WTC11 (cell line): ENCODE results near the gene LRRIQ4. TPM values are rescaled to one million over a fixed set of nuclear protein-coding genes. Genes with fewer than 3 reads are reported as not detected.

Experiments
- CBFB ChIP-seq: sonication (generic); formaldehyde crosslinking; IDR thresholded peaks from 2 replicates; pipeline ENCODE4 v1.8.1; 2022; ENCODE audit warnings: mild to moderate bottlenecking, low read depth, missing genetic modification reagents
- GTF2I ChIP-seq: fragments of 250-450 bp; sonication (Bioruptor Pico); conservative IDR thresholded peaks from 2 replicates; pipeline ENCODE4 v1.4.0; 2021; ENCODE audit warnings: mild to moderate bottlenecking
- NR1H2 ChIP-seq: sonication (generic); formaldehyde crosslinking; IDR thresholded peaks from 2 replicates; pipeline ENCODE4 v1.9.0; 2021; ENCODE audit warnings: mild to moderate bottlenecking, moderate library complexity, missing genetic modification reagents
- OVOL2 ChIP-seq: fragments of 250-450 bp; sonication (Bioruptor Pico); IDR thresholded peaks from 2 replicates; pipeline ENCODE4 v1.9.0; 2021; ENCODE audit warnings: mild to moderate bottlenecking, borderline replicate concordance
- RELA ChIP-seq: sonication (generic); formaldehyde crosslinking; IDR thresholded peaks from 2 replicates; pipeline ENCODE4 v1.8.1; 2022; ENCODE audit warnings: missing genetic modification reagents, mild to moderate bottlenecking, borderline replicate concordance
- ZNF263 ChIP-seq: sonication (generic); formaldehyde crosslinking; IDR thresholded peaks from 2 replicates; pipeline ENCODE4 v1.8.1; 2022; ENCODE audit warnings: low read depth, mild to moderate bottlenecking, moderate library complexity, missing genetic modification reagents
- ZNF423 ChIP-seq: fragments of 250-450 bp; sonication (Bioruptor Pico); IDR thresholded peaks from 2 replicates; pipeline ENCODE4 v2.1.2; 2022; ENCODE audit warnings: mild to moderate bottlenecking, moderate library complexity
- ZNF671 ChIP-seq: fragments of 250-450 bp; sonication (Bioruptor Pico); IDR thresholded peaks from 2 replicates; pipeline ENCODE4 v1.8.0; 2021; ENCODE audit warnings: mild to moderate bottlenecking
- total RNA-seq: library from RNA; stranded (reverse); gene quantifications from 3 replicates; pipeline ENCODE4 v1.2.3, GENCODE V29; 2021
- TF ChIP-seq, protein P1 (sequence below): sonication (generic); formaldehyde crosslinking; IDR thresholded peaks from 2 replicates; pipeline ENCODE4 v1.8.0; 2022; ENCODE audit warnings: mild to moderate bottlenecking, missing genetic modification reagents
- TF ChIP-seq, protein P2 (sequence below): sonication (generic); formaldehyde crosslinking; IDR thresholded peaks from 2 replicates; pipeline ENCODE4 v1.8.1; 2022; ENCODE audit warnings: missing genetic modification reagents, borderline replicate concordance
- TF ChIP-seq, protein P3 (sequence below): sonication (generic); formaldehyde crosslinking; IDR thresholded peaks from 2 replicates; pipeline ENCODE4 v1.8.1; 2022; ENCODE audit warnings: mild to moderate bottlenecking, moderate library complexity, missing genetic modification reagents
- TF ChIP-seq, protein P4 (sequence below): fragments of 250-450 bp; sonication (Bioruptor Pico); IDR thresholded peaks from 2 replicates; pipeline ENCODE4 v1.8.0; 2021; ENCODE audit warnings: mild to moderate bottlenecking
- TF ChIP-seq, protein P5 (sequence below): fragments of 250-450 bp; sonication (Bioruptor Pico); IDR thresholded peaks from 2 replicates; pipeline ENCODE4 v1.9.0; 2021; ENCODE audit warnings: mild to moderate bottlenecking, borderline replicate concordance
- TF ChIP-seq, protein P6 (sequence below): sonication (generic); formaldehyde crosslinking; IDR thresholded peaks from 2 replicates; pipeline ENCODE4 v1.8.1; 2023; ENCODE audit warnings: mild to moderate bottlenecking, missing genetic modification reagents

Gene LRRIQ4
- total RNA-seq, 1 experiment from 2014 or later: 0.09 TPM

DNA sequence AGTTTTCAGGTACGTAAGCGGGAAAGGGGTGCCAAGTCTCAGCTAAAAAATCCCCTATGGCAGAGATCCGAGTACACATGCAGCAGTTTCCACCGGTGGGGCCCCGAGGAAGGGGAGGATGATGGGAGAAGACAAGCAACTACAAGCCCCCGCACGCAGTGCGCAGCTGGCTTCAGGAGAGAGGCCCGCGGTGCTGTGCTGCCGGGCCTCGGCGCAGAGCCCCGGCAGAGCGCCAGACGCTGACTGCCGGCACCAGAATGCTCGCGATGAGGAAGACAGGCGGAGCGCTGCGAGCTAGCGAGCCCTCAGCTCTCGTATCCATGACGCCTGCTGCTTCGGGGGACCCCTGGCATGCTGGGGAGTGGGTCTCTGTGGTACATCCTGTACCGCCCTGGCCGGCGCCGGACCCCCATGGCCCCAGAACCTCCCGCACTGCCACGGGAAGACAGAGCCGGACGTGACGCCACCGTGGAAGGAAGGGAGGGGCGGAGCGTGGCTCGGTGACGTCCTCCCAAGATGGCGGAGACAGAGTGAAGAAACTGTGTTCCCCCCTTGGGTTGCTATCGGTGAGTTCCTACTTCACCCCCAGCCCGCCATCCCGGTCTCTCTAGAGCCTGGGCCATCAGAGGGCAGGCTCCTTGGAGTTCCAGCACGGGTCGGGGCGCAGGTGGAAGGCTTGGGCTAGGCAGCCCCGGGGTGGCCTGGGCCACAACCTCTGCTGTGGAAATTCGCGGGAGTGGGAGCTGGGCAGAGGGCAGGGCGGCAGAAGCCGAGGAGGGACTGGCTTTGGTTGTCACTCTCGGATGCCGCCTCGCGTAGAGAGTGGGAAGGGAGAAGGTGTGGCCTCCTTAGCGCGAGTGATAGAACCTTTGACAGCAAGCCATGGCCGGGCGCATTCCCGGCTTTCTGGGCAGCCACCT, 39.5 kb upstream of the LRRIQ4 start, which contains the start of gene MYNN (continued):
- no peak for TF ChIP-seq GTF2I (CRISPR knock-in tag)
- TF ChIP-seq, protein P1, sequence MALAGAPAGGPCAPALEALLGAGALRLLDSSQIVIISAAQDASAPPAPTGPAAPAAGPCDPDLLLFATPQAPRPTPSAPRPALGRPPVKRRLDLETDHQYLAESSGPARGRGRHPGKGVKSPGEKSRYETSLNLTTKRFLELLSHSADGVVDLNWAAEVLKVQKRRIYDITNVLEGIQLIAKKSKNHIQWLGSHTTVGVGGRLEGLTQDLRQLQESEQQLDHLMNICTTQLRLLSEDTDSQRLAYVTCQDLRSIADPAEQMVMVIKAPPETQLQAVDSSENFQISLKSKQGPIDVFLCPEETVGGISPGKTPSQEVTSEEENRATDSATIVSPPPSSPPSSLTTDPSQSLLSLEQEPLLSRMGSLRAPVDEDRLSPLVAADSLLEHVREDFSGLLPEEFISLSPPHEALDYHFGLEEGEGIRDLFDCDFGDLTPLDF (CRISPR knock-in tag): no peak
- TF ChIP-seq, protein P2, sequence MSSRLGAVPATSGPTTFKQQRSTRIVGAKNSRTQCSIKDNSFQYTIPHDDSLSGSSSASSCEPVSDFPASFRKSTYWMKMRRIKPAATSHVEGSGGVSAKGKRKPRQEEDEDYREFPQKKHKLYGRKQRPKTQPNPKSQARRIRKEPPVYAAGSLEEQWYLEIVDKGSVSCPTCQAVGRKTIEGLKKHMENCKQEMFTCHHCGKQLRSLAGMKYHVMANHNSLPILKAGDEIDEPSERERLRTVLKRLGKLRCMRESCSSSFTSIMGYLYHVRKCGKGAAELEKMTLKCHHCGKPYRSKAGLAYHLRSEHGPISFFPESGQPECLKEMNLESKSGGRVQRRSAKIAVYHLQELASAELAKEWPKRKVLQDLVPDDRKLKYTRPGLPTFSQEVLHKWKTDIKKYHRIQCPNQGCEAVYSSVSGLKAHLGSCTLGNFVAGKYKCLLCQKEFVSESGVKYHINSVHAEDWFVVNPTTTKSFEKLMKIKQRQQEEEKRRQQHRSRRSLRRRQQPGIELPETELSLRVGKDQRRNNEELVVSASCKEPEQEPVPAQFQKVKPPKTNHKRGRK (CRISPR knock-in tag): no peak
- TF ChIP-seq, protein P3, sequence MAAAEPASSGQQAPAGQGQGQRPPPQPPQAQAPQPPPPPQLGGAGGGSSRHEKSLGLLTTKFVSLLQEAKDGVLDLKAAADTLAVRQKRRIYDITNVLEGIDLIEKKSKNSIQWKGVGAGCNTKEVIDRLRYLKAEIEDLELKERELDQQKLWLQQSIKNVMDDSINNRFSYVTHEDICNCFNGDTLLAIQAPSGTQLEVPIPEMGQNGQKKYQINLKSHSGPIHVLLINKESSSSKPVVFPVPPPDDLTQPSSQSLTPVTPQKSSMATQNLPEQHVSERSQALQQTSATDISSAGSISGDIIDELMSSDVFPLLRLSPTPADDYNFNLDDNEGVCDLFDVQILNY (CRISPR knock-in tag): no peak
- no peak for TF ChIP-seq OVOL2 (CRISPR knock-in tag)
- TF ChIP-seq, protein P4, sequence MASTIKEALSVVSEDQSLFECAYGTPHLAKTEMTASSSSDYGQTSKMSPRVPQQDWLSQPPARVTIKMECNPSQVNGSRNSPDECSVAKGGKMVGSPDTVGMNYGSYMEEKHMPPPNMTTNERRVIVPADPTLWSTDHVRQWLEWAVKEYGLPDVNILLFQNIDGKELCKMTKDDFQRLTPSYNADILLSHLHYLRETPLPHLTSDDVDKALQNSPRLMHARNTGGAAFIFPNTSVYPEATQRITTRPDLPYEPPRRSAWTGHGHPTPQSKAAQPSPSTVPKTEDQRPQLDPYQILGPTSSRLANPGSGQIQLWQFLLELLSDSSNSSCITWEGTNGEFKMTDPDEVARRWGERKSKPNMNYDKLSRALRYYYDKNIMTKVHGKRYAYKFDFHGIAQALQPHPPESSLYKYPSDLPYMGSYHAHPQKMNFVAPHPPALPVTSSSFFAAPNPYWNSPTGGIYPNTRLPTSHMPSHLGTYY (CRISPR knock-in tag): no peak
- TF ChIP-seq ZNF671 (CRISPR knock-in tag): no peak
- TF ChIP-seq ZNF263: no peak
- TF ChIP-seq, protein P5, sequence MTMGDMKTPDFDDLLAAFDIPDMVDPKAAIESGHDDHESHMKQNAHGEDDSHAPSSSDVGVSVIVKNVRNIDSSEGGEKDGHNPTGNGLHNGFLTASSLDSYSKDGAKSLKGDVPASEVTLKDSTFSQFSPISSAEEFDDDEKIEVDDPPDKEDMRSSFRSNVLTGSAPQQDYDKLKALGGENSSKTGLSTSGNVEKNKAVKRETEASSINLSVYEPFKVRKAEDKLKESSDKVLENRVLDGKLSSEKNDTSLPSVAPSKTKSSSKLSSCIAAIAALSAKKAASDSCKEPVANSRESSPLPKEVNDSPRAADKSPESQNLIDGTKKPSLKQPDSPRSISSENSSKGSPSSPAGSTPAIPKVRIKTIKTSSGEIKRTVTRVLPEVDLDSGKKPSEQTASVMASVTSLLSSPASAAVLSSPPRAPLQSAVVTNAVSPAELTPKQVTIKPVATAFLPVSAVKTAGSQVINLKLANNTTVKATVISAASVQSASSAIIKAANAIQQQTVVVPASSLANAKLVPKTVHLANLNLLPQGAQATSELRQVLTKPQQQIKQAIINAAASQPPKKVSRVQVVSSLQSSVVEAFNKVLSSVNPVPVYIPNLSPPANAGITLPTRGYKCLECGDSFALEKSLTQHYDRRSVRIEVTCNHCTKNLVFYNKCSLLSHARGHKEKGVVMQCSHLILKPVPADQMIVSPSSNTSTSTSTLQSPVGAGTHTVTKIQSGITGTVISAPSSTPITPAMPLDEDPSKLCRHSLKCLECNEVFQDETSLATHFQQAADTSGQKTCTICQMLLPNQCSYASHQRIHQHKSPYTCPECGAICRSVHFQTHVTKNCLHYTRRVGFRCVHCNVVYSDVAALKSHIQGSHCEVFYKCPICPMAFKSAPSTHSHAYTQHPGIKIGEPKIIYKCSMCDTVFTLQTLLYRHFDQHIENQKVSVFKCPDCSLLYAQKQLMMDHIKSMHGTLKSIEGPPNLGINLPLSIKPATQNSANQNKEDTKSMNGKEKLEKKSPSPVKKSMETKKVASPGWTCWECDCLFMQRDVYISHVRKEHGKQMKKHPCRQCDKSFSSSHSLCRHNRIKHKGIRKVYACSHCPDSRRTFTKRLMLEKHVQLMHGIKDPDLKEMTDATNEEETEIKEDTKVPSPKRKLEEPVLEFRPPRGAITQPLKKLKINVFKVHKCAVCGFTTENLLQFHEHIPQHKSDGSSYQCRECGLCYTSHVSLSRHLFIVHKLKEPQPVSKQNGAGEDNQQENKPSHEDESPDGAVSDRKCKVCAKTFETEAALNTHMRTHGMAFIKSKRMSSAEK (CRISPR knock-in tag): no peak
- TF ChIP-seq RELA (CRISPR knock-in tag): peak; percentile 74; the same call in 1 of the 2 replicates
- TF ChIP-seq, protein P6, sequence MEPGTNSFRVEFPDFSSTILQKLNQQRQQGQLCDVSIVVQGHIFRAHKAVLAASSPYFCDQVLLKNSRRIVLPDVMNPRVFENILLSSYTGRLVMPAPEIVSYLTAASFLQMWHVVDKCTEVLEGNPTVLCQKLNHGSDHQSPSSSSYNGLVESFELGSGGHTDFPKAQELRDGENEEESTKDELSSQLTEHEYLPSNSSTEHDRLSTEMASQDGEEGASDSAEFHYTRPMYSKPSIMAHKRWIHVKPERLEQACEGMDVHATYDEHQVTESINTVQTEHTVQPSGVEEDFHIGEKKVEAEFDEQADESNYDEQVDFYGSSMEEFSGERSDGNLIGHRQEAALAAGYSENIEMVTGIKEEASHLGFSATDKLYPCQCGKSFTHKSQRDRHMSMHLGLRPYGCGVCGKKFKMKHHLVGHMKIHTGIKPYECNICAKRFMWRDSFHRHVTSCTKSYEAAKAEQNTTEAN (CRISPR knock-in tag): no peak; the same call in 1 of the 2 replicates
- TF ChIP-seq NR1H2 (CRISPR knock-in tag): no peak
- no peak for TF ChIP-seq CBFB (CRISPR knock-in tag)
- peak; percentile 68 for TF ChIP-seq ZNF423 (CRISPR knock-in tag)
